SK-N-SH (cell line): ENCODE data around the gene CDH12. TPM values are rescaled to one million over a fixed set of nuclear protein-coding genes. Genes with fewer than 3 reads are reported as not detected.

Experiments used
- CTCF ChIA-PET: fragments of 300-600, 350-600 bp; formaldehyde crosslinking; extraction: SDS; loops from one replicate; lab custom pipeline; 2021; lab: Yijun Ruan, JAX
- POLR2A ChIA-PET: fragments of 350-600 bp; sonication (Branson Sonifier 250); formaldehyde crosslinking; extraction: SDS; loops from one replicate; lab custom pipeline; 2020; ENCODE audit warnings: antibody characterized with exemption, inconsistent platforms; lab: Yijun Ruan, JAX
- DNase-seq: peaks from one replicate; pipeline ENCODE4 v3.0.0; 2012
- H2AFZ ChIP-seq: fragments of 200-600 bp; sonication (generic); 2 replicates; pipeline ENCODE4 v1.8.1; 2016; ENCODE audit warnings: antibody characterized with exemption, mild to moderate bottlenecking, low read depth
- H3F3A ChIP-seq: fragments of 200-600 bp; sonication (generic); replicated peaks from 2 replicates; pipeline ENCODE3; 2016; ENCODE audit warnings: antibody characterized with exemption, mild to moderate bottlenecking; ENCODE audit not compliant: insufficient read depth
- H3K27ac ChIP-seq, 2 experiments: fragments of 200-500 bp in 1 of 2; fragments of 200-600 bp in 1 of 2; sonication (Bioruptor generic) in 1 of 2; sonication (generic), shearing (Covaris generic) in 1 of 2; 2 replicates each; pipeline versions ENCODE4 v1.5.1 to v1.6.1; 2014 to 2016; ENCODE audit warnings: low read depth in 2 of 2, inconsistent platforms in 1 of 2, low read length in 1 of 2, mild to moderate bottlenecking in 1 of 2, mixed read lengths in 1 of 2
- H3K27me3 ChIP-seq: fragments of 200-600 bp; sonication (generic), shearing (Covaris generic); 2 replicates; pipeline ENCODE4 v1.6.1; 2016; ENCODE audit warnings: mixed run types; ENCODE audit not compliant: insufficient read depth
- H3K36me3 ChIP-seq, 2 experiments: fragments of 200-500 bp in 1 of 2; fragments of 200-600 bp in 1 of 2; sonication (Bioruptor generic) in 1 of 2; sonication (generic) in 1 of 2; replicated peaks in 1 of 2; 2 replicates each; pipeline versions ENCODE3 to v1.5.1; 2014 to 2016; ENCODE audit warnings: low read length in 1 of 2, mild to moderate bottlenecking in 1 of 2; ENCODE audit not compliant: insufficient read depth in 2 of 2, control insufficient read depth in 1 of 2
- H3K4me1 ChIP-seq, 2 experiments: fragments of 200-500 bp in 1 of 2; fragments of 200-600 bp in 1 of 2; sonication (Bioruptor generic) in 1 of 2; sonication (generic), shearing (Covaris generic) in 1 of 2; 2 replicates each; pipeline versions ENCODE4 v1.5.1 to v1.6.1; 2014 to 2016; ENCODE audit warnings: low read depth in 1 of 2, low read length in 1 of 2, mixed run types in 1 of 2; ENCODE audit not compliant: insufficient read depth in 2 of 2, control insufficient read depth in 1 of 2
- H3K4me2 ChIP-seq: fragments of 200-600 bp; sonication (generic), shearing (Covaris generic); 2 replicates; pipeline ENCODE4 v1.6.1; 2017; ENCODE audit warnings: mixed run types
- H3K4me3 ChIP-seq, 2 experiments: fragments of 200-500 bp in 1 of 2; fragments of 200-600 bp in 1 of 2; sonication (Bioruptor generic) in 1 of 2; sonication (generic), shearing (Covaris generic) in 1 of 2; 2 replicates each; pipeline versions ENCODE4 v1.5.1 to v1.8.1; 2014 to 2016; ENCODE audit warnings: low read depth in 2 of 2, inconsistent platforms in 1 of 2, low read length in 1 of 2, mild to moderate bottlenecking in 1 of 2, mixed read lengths in 1 of 2, moderate library complexity in 1 of 2
- H3K79me2 ChIP-seq: fragments of 200-600 bp; sonication (generic); 2 replicates; pipeline ENCODE4 v1.8.1; 2017; ENCODE audit warnings: mild to moderate bottlenecking; ENCODE audit not compliant: insufficient read depth
- H3K9ac ChIP-seq: fragments of 200-600 bp; sonication (generic); 2 replicates; pipeline ENCODE4 v1.6.1; 2017; ENCODE audit warnings: mixed run types
- H3K9me2 ChIP-seq: fragments of 200-600 bp; sonication (generic); 2 replicates; pipeline ENCODE4 v1.6.1; 2017; ENCODE audit warnings: mixed run types
- H3K9me3 ChIP-seq: fragments of 200-600 bp; sonication (generic); 2 replicates; pipeline ENCODE4 v1.6.1; 2017; ENCODE audit warnings: mixed run types, mild to moderate bottlenecking, moderate library complexity
- H4K20me1 ChIP-seq: fragments of 200-600 bp; sonication (generic); 2 replicates; pipeline ENCODE4 v1.6.1; 2017; ENCODE audit warnings: mild to moderate bottlenecking, mixed run types; ENCODE audit not compliant: insufficient read depth
- CHD2 ChIP-seq: fragments of 150-350 bp; IDR thresholded peaks from 2 replicates; pipeline ENCODE4 v1.6.1; 2018; ENCODE audit warnings: low read length; ENCODE audit not compliant: partially characterized antibody
- CTCF ChIP-seq: fragments of 200-600 bp; sonication (generic); IDR thresholded peaks from 2 replicates; pipeline ENCODE4 v1.6.1; 2017; ENCODE audit warnings: antibody characterized with exemption, mild to moderate bottlenecking, moderate library complexity
- ELF1 ChIP-seq: IDR thresholded peaks from 2 replicates; pipeline ENCODE4 v1.4.0; 2012
- EZH2phosphoT487 ChIP-seq: fragments of 200-600 bp; sonication (generic); IDR thresholded peaks from 2 replicates; pipeline ENCODE4 v1.6.1; 2017; ENCODE audit warnings: low read depth, mixed run types, mild to moderate bottlenecking, antibody characterized with exemption, moderate library complexity, borderline replicate concordance
- GATA2 ChIP-seq: sonication (generic); formaldehyde crosslinking; IDR thresholded peaks from 2 replicates; pipeline ENCODE4 v1.5.0; 2020; ENCODE audit warnings: mild to moderate bottlenecking, missing genetic modification reagents
- JUND ChIP-seq: IDR thresholded peaks from 2 replicates; pipeline ENCODE4 v1.4.0; 2012
- NFIC ChIP-seq: IDR thresholded peaks from 2 replicates; pipeline ENCODE4 v1.4.0; 2012; ENCODE audit warnings: borderline replicate concordance
- PBX3 ChIP-seq: IDR thresholded peaks from 2 replicates; pipeline ENCODE4; 2012
- RAD21 ChIP-seq: IDR thresholded peaks from 2 replicates; pipeline ENCODE4 v1.6.1; 2012; ENCODE audit warnings: mild to moderate bottlenecking, low read length
- REST ChIP-seq: IDR thresholded peaks from 2 replicates; pipeline ENCODE4 v1.6.1; 2012; ENCODE audit warnings: mild to moderate bottlenecking, low read depth, low read length, moderate library complexity
- TCF12 ChIP-seq: IDR thresholded peaks from 2 replicates; pipeline ENCODE4 v1.4.0; 2012
- YY1 ChIP-seq: IDR thresholded peaks from 2 replicates; pipeline ENCODE4 v1.4.0; 2012; ENCODE audit warnings: low read depth, mild to moderate bottlenecking
- ZBTB33 ChIP-seq: IDR thresholded peaks from 2 replicates; pipeline ENCODE4 v1.4.0; 2012; ENCODE audit warnings: low read depth, borderline replicate concordance
- WGBS: methylation state at CpG from one replicate; pipeline ENCODE4 v1.1.6; 2017; ENCODE audit warnings: low lambda C conversion rate; 5-methylcytosine and 5-hydroxymethylcytosine counted together
- polyA plus RNA-seq, 3 experiments: library from polyadenylated mRNA; depleted of rRNA; stranded (reverse); fragments of >200 nt; gene quantifications; 2 replicates each; pipeline ENCODE4 v1.2.3, GENCODE V29; 2012

CDH12 gene
- polyA plus RNA-seq, 1 of the 3 experiments (the other 2 are of a cell fraction): not detected

GRCh38 chr5:22844155-22844554, 9.0 kb downstream of the CDH12 start:
- ChIA-PET POLR2A (no interaction called here), CTCF (no interaction called here)
- Histone ChIP-seq H3K27me3 (no peaks in the 10 kb centered on the region), H3K9me3 (no peaks in the 10 kb centered on the region), H3K27ac (no peak overlapping the region), H3K4me2 (no peak overlapping the region), H3K9ac (no peak overlapping the region), H3K36me3 (no peaks in the 10 kb centered on the region), H3F3A (no peaks in the 10 kb centered on the region), H3K79me2 (no peaks in the 10 kb centered on the region), H3K9me2 (no peaks in the 10 kb centered on the region), H2AFZ (no peak overlapping the region), H3K4me1 (no peaks in the 10 kb centered on the region), H4K20me1 (no peaks in the 10 kb centered on the region), H3K4me3 (no peak overlapping the region)
- DNase-seq: no peak
- 4% methylated on average over 1 of the region's 1 CpG for WGBS
- no peak for TF ChIP-seq YY1
- no peak for TF ChIP-seq CHD2
- no peak for TF ChIP-seq ELF1
- no peak for TF ChIP-seq CTCF
- TF ChIP-seq NFIC: no peak
- TF ChIP-seq REST: no peak
- no peak for TF ChIP-seq GATA2 (CRISPR knock-in tag)
- no peak for TF ChIP-seq JUND
- no peak for TF ChIP-seq ZBTB33
- no peak for TF ChIP-seq EZH2phosphoT487
- no peak for TF ChIP-seq TCF12
- no peak for TF ChIP-seq PBX3
- no peak for TF ChIP-seq RAD21
